ENCODE data around the gene PCDHGC3. TPM values are rescaled to one million over a fixed set of nuclear protein-coding genes. Genes with fewer than 3 reads are reported as not detected.

The PCDHGC3 gene
- total and polyA plus RNA-seq, 2 of the 8 experiments (the other 6 are each of a cell fraction or from before 2014, with no cell fraction given), result 4.7 to 18.6 TPM

DNA sequence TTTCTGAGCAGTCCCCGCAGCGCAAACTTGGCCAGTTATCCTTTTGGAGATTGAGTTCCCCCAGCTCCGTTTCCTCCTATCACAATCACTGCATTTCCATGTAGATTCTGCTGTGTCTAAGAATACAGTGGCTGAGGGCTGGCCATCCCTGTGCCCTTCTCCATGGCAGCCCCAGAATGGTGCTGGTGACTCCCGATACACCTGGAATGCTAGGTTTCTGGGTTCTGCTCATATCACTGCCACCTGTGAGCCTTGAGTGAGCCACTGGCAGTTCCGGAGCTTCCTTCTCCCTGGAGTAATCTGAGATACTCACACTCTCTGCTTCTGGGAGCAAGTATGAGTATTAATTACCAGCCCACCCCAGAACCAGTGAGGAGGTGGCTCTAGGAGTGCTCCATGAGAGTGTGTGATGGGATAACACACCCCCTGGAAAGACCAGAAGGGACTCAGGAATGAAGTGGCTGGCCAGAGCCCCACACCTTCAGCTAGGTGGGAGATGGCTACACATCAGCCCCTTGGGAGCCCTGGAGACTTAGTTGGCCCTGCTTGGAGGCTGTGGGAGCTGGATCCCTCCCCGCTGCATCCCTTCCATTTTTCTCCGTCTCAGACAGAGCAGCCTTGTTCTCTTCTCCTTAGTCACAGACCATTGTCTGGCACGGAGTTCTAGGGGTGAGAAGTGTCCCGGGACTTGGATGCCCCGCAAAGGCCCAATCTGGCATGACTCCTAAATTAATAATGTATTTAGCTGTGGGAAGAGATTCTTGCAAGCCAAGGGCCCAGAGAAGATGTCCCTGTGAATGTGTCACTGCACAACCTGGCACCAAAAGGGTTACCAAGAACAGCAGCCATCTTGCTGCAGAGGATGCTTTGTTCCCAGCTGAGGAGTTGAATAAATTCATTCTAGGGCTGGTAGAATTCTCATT lies 18.0 kb downstream of the PCDHGC3 start:
- H3K23me2 ChIP-seq (ENCODE audit: low read depth, low read length), result peaks cover 24% of the 10 kb centered on the region; the same call in 1 of the 2 replicates
- no peak overlapping the region for H2BK5ac ChIP-seq (ENCODE audit: low read depth, low read length)
- H2BK15ac ChIP-seq (ENCODE audit: low read length), result 0 out of 2 replicates have a peak overlapping the region, but pooled peaks have one; percentile 93
- 91% methylated on average over 10 of the region's 10 CpGs; no CpG with 5 or more reads in 1 of the 2 experiments for WGBS, 2 experiments (ENCODE audit: extremely low coverage in 1 of 2, insufficient coverage in 1 of 2, insufficient read length in 1 of 2, insufficient replicate concordance in 2 of 2, low coverage in 1 of 2, low lambda C conversion rate in 2 of 2, missing lambda C conversion rate in 1 of 2)
- H2AK5ac ChIP-seq (ENCODE audit: low read depth, low read length), result peak overlapping the region; percentile 87; the same call in 1 of the 2 replicates
- no peak overlapping the region for H2AFZ ChIP-seq (ENCODE audit: low read length)
- no peaks in the 10 kb centered on the region for H3K36me3 ChIP-seq (ENCODE audit: control insufficient read depth in 2 of 4, insufficient read depth in 4 of 4, low read length in 3 of 4)
- ChIA-PET POLR2A (ENCODE audit: partially characterized antibody) (interaction anchor here (0.8 to 5.0 kb wide), 5 partner anchors 9 to 31 kb away, joined by 3 to 33 read pairs (median 17); partner anchors contain the start of gene PCDHGC4), CTCF (ENCODE audit: partially characterized antibody) (interaction anchor here (0.7 to 50.9 kb wide), 21 partner anchors 9 to 410 kb away, joined by 3 to 1236 read pairs (median 4); partner anchors contain the start of genes PCDHB11, PCDHB15, PCDHB16 and PCDHGA1)
- peaks cover 6 to 37% (median 26%) of the 10 kb centered on the region in 4 experiments for H3K4me1 ChIP-seq (replicated peaks in 1 of 4; ENCODE audit: control insufficient read depth in 3 of 4, insufficient read depth in 4 of 4, low read length in 3 of 4)
- peaks cover 4% of the 10 kb centered on the region for H3K79me1 ChIP-seq (ENCODE audit: low read depth, low read length)
- H3K4me3 ChIP-seq (ENCODE audit: extremely low read depth in 1 of 4, insufficient read depth in 2 of 4, low read depth in 3 of 4, low read length in 4 of 4), result peak overlapping the region in 1 of 4 experiments; percentile 41; a peak in 1 of 8 replicates
- H3K27ac ChIP-seq (ENCODE audit: low read depth, low read length), result no peak overlapping the region
- no peak overlapping the region for H3K14ac ChIP-seq (ENCODE audit: insufficient read length)
- FAIRE-seq, result no peak
- peak overlapping the region; percentile 83; the same call in 1 of the 2 replicates for H2BK12ac ChIP-seq (ENCODE audit: low read depth, low read length)
- H4K91ac ChIP-seq (replicated peaks; ENCODE audit: insufficient read length, low read length), result no peak overlapping the region
- H3K23ac ChIP-seq (ENCODE audit: insufficient read length), result no peak overlapping the region
- H3K27me3 ChIP-seq (replicated peaks in 1 of 4; ENCODE audit: control insufficient read depth in 3 of 4, extremely low read depth in 1 of 4, insufficient read depth in 3 of 4, low read length in 3 of 4), result peaks cover 13 to 40% (median 36%) of the 10 kb centered on the region in 4 experiments; a peak in 6 of 7 replicates
- TF ChIP-seq EP300 (IDR thresholded peaks at IDR 0.05; ENCODE audit: borderline replicate concordance in 1 of 2, low read depth in 2 of 2, low read length in 2 of 2), result no peak
- peak; percentile 60; the same call in 1 of the 2 replicates for TF ChIP-seq YY1 (IDR thresholded peaks at IDR 0.05; ENCODE audit: low read depth, low read length)
- 0 out of 2 replicates have a peak overlapping the region, but pooled peaks have one; percentile 60 for H3K18ac ChIP-seq (ENCODE audit: extremely low read depth, low read length)
- H2BK120ac ChIP-seq (replicated peaks; ENCODE audit: low read depth, low read length), result no peak overlapping the region
- H3K4ac ChIP-seq (replicated peaks; ENCODE audit: insufficient read length, low read depth, low read length), result no peak overlapping the region
- H4K20me1 ChIP-seq (replicated peaks in 1 of 2; ENCODE audit: control insufficient read depth in 1 of 2, insufficient read depth in 2 of 2, low read length in 2 of 2), result peaks cover 2 to 10% of the 10 kb centered on the region in 2 experiments
- no peak overlapping the region for H3K56ac ChIP-seq (replicated peaks; ENCODE audit: insufficient read length, low read depth, low read length)
- H3K9ac ChIP-seq (replicated peaks in 1 of 4; ENCODE audit: extremely low read depth in 1 of 4, low read depth in 3 of 4, low read length in 3 of 4), result no peak overlapping the region
- H3K4me2 ChIP-seq (ENCODE audit: insufficient read depth in 1 of 2, low read depth in 2 of 2, low read length in 2 of 2), result peak overlapping the region; percentile 55 to 82; a peak in 3 of 4 replicates
- H4K8ac ChIP-seq (ENCODE audit: extremely low read depth, insufficient read depth, low read length), result peak overlapping the region; percentile 41; the same call in 1 of the 2 replicates
- no peak for DNase-seq (ENCODE audit: low read depth in 1 of 2, low spot score in 2 of 2)
- H2BK20ac ChIP-seq (ENCODE audit: low read length), result no peak overlapping the region
- H4K5ac ChIP-seq (ENCODE audit: insufficient read length, low read depth, low read length), result no peak overlapping the region
- H3K79me2 ChIP-seq (ENCODE audit: control insufficient read depth in 1 of 2, insufficient read depth in 2 of 2, low read length in 2 of 2), result no peaks in the 10 kb centered on the region
- no peaks in the 10 kb centered on the region for H3K9me3 ChIP-seq (ENCODE audit: insufficient read depth in 2 of 2, low read depth in 1 of 2, low read length in 1 of 2)
